ENCODE data around the gene FTO.

DNA sequence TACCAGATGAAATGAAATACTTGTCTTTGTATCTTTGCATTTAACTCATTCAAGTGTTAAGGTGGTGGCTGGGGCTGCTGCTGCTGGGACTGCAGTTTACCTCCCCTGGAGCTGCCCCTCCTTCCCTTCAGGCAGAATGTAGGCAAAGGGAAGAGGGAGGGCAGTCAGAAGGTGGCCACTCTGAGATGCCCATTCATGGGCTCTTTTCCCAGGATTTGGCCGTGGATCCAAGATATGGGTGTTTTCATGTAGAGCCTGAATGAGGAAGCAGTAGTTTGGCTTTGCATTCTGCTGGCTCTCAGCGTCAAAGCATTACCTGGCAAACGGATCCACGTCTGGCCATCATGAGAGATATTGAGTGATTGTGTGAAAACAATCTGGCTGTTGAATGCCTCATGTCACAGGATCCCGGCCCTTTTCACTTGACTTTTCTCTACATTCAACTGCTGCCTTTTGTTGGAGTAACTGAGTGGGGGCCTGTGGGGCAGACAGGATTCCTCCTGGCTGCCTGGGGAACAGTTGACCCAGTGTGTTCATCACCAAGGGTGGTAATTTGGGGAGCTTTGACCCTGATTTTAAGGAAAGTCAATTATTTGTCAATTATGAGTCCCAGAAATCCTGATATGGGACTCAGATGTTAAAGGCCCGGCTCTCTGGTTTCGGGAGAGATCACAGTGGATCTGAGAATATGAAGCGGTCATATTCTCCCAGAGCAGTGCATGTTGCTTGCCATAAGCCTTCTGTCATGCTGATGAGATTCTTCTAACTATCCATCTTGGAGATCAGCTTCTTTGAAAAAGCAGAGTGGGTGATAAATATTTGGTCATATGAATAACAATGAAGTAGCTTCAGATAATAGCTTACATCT lies 345.9 kb downstream of the FTO start:
- TF ChIP-seq TEAD4 (IDR thresholded peaks at IDR 0.05; ENCODE audit: low read depth, low read length) (no peak), RFX5 (IDR thresholded peaks at IDR 0.05; ENCODE audit: borderline replicate concordance, low read depth, low read length) (no peak), CHD1 (IDR thresholded peaks at IDR 0.05; ENCODE audit: low read depth, low read length) (no peak), POLR2AphosphoS5 (IDR thresholded peaks at IDR 0.05; ENCODE audit: low read depth, low read length) (no peak)
- TF ChIP-seq, protein P1, sequence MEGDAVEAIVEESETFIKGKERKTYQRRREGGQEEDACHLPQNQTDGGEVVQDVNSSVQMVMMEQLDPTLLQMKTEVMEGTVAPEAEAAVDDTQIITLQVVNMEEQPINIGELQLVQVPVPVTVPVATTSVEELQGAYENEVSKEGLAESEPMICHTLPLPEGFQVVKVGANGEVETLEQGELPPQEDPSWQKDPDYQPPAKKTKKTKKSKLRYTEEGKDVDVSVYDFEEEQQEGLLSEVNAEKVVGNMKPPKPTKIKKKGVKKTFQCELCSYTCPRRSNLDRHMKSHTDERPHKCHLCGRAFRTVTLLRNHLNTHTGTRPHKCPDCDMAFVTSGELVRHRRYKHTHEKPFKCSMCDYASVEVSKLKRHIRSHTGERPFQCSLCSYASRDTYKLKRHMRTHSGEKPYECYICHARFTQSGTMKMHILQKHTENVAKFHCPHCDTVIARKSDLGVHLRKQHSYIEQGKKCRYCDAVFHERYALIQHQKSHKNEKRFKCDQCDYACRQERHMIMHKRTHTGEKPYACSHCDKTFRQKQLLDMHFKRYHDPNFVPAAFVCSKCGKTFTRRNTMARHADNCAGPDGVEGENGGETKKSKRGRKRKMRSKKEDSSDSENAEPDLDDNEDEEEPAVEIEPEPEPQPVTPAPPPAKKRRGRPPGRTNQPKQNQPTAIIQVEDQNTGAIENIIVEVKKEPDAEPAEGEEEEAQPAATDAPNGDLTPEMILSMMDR (IDR thresholded peaks at IDR 0.05; ENCODE audit: control extremely low read depth in 1 of 3, insufficient read depth in 1 of 3, low read depth in 1 of 3, low read length in 3 of 3) = no peak

Data from H1 (cell line).